KMS-11 (cell line): ENCODE measurements around the gene CCDC73.
"Not testable (repeated sequence)": the region's sequence is repeated elsewhere in the genome, so short reads cannot be mapped to it uniquely, and the experiment has no call there.

Experiments used
- H2AFZ ChIP-seq: fragments of 200-600 bp; sonication (generic); 2 replicates; pipeline ENCODE4 v1.6.1; 2016; ENCODE audit warnings: antibody characterized with exemption, mixed run types, low read depth
- H3K27ac ChIP-seq: fragments of 200-600 bp; sonication (generic); 2 replicates; pipeline ENCODE4 v1.6.1; 2016; ENCODE audit warnings: mild to moderate bottlenecking, mixed run types
- H3K27me3 ChIP-seq: fragments of 200-600 bp; sonication (generic); 2 replicates; pipeline ENCODE4 v1.6.1; 2017; ENCODE audit warnings: mild to moderate bottlenecking, low read depth, mixed run types, moderate library complexity; ENCODE audit not compliant: insufficient read depth
- H3K36me3 ChIP-seq: fragments of 200-600 bp; sonication (generic); 2 replicates; pipeline ENCODE4 v1.6.1; 2017; ENCODE audit warnings: mild to moderate bottlenecking, mixed run types; ENCODE audit not compliant: insufficient read depth
- H3K4me1 ChIP-seq: fragments of 200-600 bp; sonication (generic); 2 replicates; pipeline ENCODE4 v1.6.1; 2016; ENCODE audit warnings: mild to moderate bottlenecking, low read depth, mixed run types; ENCODE audit not compliant: poor library complexity, severe bottlenecking
- H3K4me2 ChIP-seq: fragments of 200-600 bp; sonication (generic); 2 replicates; pipeline ENCODE4 v1.7.0; 2016; ENCODE audit warnings: mild to moderate bottlenecking, mixed run types
- H3K4me3 ChIP-seq: fragments of 200-600 bp; sonication (generic); IDR thresholded peaks from 2 replicates; pipeline ENCODE4 v1.6.1; 2017; ENCODE audit warnings: low read depth, low read length, mixed read lengths; ENCODE audit not compliant: insufficient read depth
- H3K79me2 ChIP-seq: fragments of 200-600 bp; sonication (generic); 2 replicates; pipeline ENCODE4 v1.6.1; 2016; ENCODE audit warnings: low read depth, mixed run types; ENCODE audit not compliant: insufficient read depth
- H3K9ac ChIP-seq: fragments of 200-600 bp; sonication (generic); 2 replicates; pipeline ENCODE4 v1.6.1; 2016; ENCODE audit warnings: mild to moderate bottlenecking, mixed run types
- H4K20me1 ChIP-seq: fragments of 200-600 bp; sonication (generic); 2 replicates; pipeline ENCODE4 v1.6.1; 2016; ENCODE audit warnings: mild to moderate bottlenecking, mixed run types; ENCODE audit not compliant: insufficient read depth
- CTCF ChIP-seq: fragments of 200-600 bp; sonication (generic); conservative IDR thresholded peaks from 2 replicates; pipeline ENCODE4 v1.6.1; 2017; ENCODE audit warnings: low read depth, mild to moderate bottlenecking, antibody characterized with exemption, low read length, moderate library complexity, mixed read lengths

CCDC73 gene

DNA sequence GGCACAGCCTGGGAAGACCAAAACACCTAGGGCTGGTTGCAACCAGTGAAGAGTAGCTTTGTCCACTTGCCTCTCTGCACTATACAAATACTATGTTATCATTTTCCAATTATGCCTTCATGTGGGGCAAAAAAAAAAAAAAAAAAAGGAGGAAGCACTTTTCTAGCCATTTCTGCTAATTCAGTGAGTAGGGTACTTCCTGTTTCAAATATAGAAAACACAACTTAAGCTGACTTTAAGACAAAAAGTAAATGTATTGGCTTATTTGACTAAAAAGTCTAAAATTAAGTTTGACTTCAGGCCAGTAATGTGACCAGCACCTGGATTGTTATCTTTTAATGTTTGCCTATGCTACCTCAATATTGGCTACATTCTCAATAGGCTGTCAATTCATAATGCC, 15.3 kb downstream of the CCDC73 start:
- TF ChIP-seq CTCF = no peak
- H3K4me1 ChIP-seq = no peaks in the 10 kb centered on the region
- no peak overlapping the region for H2AFZ ChIP-seq

GRCh38 chr11:32775908-32776307, 18.6 kb downstream of the CCDC73 start:
- Histone ChIP-seq H3K79me2 (no peaks in the 10 kb centered on the region), H3K27ac (no peak overlapping the region), H3K27me3 (no peaks in the 10 kb centered on the region), H3K4me3 (no peak overlapping the region), H3K4me1 (no peaks in the 10 kb centered on the region), H4K20me1 (no peaks in the 10 kb centered on the region), H3K4me2 (no peak overlapping the region), H3K36me3 (no peaks in the 10 kb centered on the region), H2AFZ (no peak overlapping the region), H3K9ac (no peak overlapping the region)
- no peak for TF ChIP-seq CTCF

More for the DNA sequence above, 15.3 kb downstream of the CCDC73 start:
- Histone ChIP-seq H3K9ac (no peak overlapping the region), H3K27me3 (no peaks in the 10 kb centered on the region), H3K4me3 (no peak overlapping the region), H3K79me2 (no peaks in the 10 kb centered on the region), H3K36me3 (no peaks in the 10 kb centered on the region), H3K4me2 (no peak overlapping the region), H3K27ac (no peak overlapping the region), H4K20me1 (no peaks in the 10 kb centered on the region)

DNA sequence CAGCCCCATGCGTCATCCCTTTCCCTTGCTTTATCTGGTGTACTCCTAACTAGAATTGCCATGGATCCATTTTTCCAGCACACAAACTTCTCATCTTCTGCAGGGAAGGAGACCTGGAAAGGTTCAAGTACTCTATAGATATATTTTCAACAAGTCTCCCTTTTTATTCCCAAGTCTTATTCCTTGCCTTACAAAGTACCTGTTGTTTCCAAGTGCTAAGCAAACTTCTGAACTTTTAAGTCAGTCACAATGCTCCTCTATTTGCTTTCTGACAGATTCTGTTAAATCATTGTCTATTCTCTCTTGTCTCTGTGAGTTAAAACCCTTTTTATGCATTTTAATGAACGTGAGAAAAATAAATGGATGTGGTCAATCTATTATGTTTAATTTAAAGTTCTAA, 20.4 kb downstream of the CCDC73 start:
- no peaks in the 10 kb centered on the region for H4K20me1 ChIP-seq
- no peak for TF ChIP-seq CTCF

GRCh38 chr11:32772731-32773130, 21.7 kb downstream of the CCDC73 start:
- TF ChIP-seq CTCF = no peak
- Histone ChIP-seq H2AFZ (no peak overlapping the region), H3K4me2 (no peak overlapping the region), H3K36me3 (no peaks in the 10 kb centered on the region), H3K4me1 (no peaks in the 10 kb centered on the region), H4K20me1 (no peaks in the 10 kb centered on the region), H3K27me3 (no peaks in the 10 kb centered on the region), H3K79me2 (no peaks in the 10 kb centered on the region), H3K27ac (no peak overlapping the region), H3K4me3 (no peak overlapping the region), H3K9ac (no peak overlapping the region)

More for the DNA sequence above, 20.4 kb downstream of the CCDC73 start:
- Histone ChIP-seq H3K79me2 (no peaks in the 10 kb centered on the region), H2AFZ (no peak overlapping the region), H3K36me3 (no peaks in the 10 kb centered on the region), H3K27ac (no peak overlapping the region), H3K4me2 (no peak overlapping the region), H3K27me3 (no peaks in the 10 kb centered on the region), H3K9ac (no peak overlapping the region), H3K4me3 (no peak overlapping the region), H3K4me1 (no peaks in the 10 kb centered on the region)

DNA sequence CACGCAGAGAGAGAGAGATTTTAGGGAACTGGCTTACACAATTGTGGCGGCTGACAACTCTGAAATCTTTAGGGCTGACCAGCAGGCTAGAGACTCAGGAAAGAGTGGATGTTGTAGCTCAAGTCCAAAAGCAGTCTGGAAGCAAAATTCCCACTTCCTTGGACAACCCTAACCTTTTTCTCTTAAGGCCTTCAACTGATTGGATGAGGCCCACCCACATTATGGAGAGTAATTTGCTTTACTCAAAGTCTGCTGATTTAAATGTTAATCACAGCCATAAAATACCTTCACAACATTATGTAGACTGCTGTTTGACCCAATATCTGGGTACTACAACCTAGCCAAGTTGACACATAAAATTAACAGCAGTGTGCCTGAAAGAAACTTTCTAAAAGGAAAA, 32.7 kb downstream of the CCDC73 start:
- not testable (repeated sequence) for H3K27ac ChIP-seq, H3K4me2 ChIP-seq, H3K36me3 ChIP-seq, H2AFZ ChIP-seq, H3K27me3 ChIP-seq, H3K4me3 ChIP-seq, H3K4me1 ChIP-seq, H3K9ac ChIP-seq, H3K79me2 ChIP-seq, H4K20me1 ChIP-seq
